ENCODE data around the gene TMEM187.

The TMEM187 gene

DNA sequence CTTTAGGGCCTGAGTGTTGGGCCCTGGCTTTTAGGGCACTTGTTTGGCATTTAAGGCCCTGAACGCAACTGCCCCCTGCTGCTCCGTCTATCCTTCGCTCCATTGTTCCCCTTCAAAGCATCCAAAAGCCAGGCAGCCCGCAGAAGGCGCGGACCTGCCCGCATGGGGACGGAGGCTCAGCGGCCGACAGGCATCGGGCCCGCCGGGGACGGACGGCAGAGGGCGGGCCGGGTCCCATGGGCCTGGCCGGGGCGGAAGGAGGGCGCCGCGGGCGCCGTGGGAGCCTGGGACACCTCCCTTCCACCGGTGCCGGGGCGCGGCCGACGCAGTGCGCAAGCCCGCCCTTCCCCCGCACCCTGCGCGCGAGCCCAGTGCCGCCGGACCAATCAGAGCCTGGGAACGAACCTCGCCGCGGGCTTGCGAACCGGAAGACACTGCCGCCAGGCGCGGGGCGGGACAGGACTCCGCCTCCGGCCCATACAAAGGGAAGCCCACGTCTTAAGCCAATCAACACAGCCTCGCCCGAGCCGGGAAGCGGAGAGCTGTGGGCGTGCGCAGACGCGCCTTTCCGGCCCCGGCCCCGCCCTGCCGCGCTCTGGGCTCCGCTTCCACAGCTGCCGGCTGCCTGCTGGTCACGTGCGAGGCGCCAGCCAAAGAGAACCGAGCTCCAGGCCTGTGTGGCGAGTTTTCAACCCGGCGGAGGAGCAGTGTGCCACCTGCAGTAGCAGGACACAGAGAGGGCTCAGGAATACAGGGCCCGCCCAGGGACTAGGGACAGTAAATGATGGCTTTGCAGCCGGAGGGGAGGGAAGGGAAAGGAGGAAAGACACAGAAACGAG, 44.4 kb upstream of the TMEM187 start:
- TF ChIP-seq SIN3A (IDR thresholded peaks at IDR 0.05; ENCODE audit: borderline replicate concordance, insufficient read depth, low read length) = no peak; the same call in 1 of the 2 replicates
- TF ChIP-seq REST (IDR thresholded peaks at IDR 0.05; ENCODE audit: insufficient read depth in 1 of 2, low read depth in 2 of 2, low read length in 2 of 2) = no peak
- TF ChIP-seq FOXP2 (optimal IDR thresholded peaks at IDR 0.05; ENCODE audit: borderline replicate concordance, extremely low read depth, extremely low read length, insufficient read depth) = no peak
- peak; percentile 65; the same call in 1 of the 2 replicates for TF ChIP-seq TAF1 (IDR thresholded peaks at IDR 0.05; ENCODE audit: borderline replicate concordance, insufficient read depth, low read length)
- TF ChIP-seq POLR2AphosphoS5 (IDR thresholded peaks at IDR 0.05; ENCODE audit: low read depth, low read length) = peak; percentile 56

DNA sequence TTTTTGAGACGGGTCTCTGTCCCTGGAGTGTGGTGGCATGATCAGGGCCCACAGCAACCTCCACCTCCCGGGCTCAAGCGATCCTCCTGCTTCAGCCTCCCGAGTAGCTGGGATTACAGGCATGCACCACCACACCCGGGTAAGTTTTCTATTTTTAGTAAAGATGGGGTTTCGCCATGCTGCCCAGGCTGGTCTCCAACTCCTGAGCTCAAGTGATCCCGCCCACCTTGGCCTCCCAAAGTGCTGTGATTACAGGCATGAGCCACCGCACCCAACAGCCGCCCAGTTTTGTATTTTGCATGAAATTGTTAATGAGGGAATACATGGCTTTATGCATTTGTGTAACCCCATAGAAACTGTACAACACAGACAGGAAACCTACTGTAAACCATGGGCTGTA, 43.7 kb upstream of the TMEM187 start:
- TF ChIP-seq POLR2AphosphoS5 (IDR thresholded peaks at IDR 0.05; ENCODE audit: low read depth, low read length) (no peak), FOXP2 (optimal IDR thresholded peaks at IDR 0.05; ENCODE audit: borderline replicate concordance, extremely low read depth, extremely low read length, insufficient read depth) (no peak), TAF1 (IDR thresholded peaks at IDR 0.05; ENCODE audit: borderline replicate concordance, insufficient read depth, low read length) (no peak), SIN3A (IDR thresholded peaks at IDR 0.05; ENCODE audit: borderline replicate concordance, insufficient read depth, low read length) (no peak), REST (IDR thresholded peaks at IDR 0.05; ENCODE audit: insufficient read depth in 1 of 2, low read depth in 2 of 2, low read length in 2 of 2) (no peak)

DNA sequence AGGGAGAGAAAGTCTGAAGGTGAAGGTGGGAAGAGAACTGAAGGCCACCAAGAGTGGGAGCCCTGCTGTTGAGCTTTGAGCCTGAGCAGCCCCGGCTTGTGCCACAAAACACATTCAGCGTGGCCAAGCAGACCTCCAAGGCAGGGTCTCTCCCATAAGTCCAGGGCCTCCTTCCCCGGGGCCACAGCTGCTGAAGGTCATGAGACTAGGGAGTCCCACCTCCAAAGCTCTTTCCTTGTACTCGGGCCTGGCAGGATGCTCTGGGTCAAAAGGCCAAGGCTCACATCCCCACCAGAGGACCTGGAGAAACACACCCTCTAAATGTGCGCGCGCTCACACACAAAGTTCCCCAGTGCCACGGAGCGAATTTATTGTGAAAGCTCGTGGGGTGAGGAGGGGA, 43.0 kb upstream of the TMEM187 start:
- TF ChIP-seq SIN3A (IDR thresholded peaks at IDR 0.05; ENCODE audit: borderline replicate concordance, insufficient read depth, low read length) = no peak
- TF ChIP-seq POLR2AphosphoS5 (IDR thresholded peaks at IDR 0.05; ENCODE audit: low read depth, low read length) = no peak
- no peak for TF ChIP-seq REST (IDR thresholded peaks at IDR 0.05; ENCODE audit: insufficient read depth in 1 of 2, low read depth in 2 of 2, low read length in 2 of 2)
- no peak for TF ChIP-seq TAF1 (IDR thresholded peaks at IDR 0.05; ENCODE audit: borderline replicate concordance, insufficient read depth, low read length)
- no peak for TF ChIP-seq FOXP2 (optimal IDR thresholded peaks at IDR 0.05; ENCODE audit: borderline replicate concordance, extremely low read depth, extremely low read length, insufficient read depth)

- TF ChIP-seq FOXP2 (optimal IDR thresholded peaks at IDR 0.05; ENCODE audit: borderline replicate concordance, extremely low read depth, extremely low read length, insufficient read depth) = no peak
Observed at GRCh38 chrX:153930011-153930910, 42.3 kb upstream of the TMEM187 start.

DNA sequence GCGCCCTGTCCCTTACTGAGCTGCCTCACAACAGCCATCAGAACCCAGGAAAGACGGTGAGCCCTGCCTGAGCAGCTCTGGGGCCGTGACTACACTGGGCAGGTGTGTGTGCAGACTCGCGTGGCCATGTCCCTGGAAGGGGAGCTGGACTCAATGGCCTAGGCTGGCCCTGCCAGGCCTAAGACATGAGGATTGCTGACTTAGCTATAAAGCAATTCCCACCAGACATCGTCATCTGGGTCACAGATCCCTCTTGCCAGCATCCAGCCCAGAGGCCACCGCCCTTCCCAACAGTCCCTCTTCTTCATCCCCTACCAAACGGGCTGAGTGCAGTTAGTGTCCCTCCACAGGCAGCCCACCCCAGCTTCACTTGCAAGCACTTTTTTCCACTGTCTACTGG, 41.4 kb upstream of the TMEM187 start:
- TF ChIP-seq TAF1 (IDR thresholded peaks at IDR 0.05; ENCODE audit: borderline replicate concordance, insufficient read depth, low read length) (no peak), SIN3A (IDR thresholded peaks at IDR 0.05; ENCODE audit: borderline replicate concordance, insufficient read depth, low read length) (no peak), POLR2AphosphoS5 (IDR thresholded peaks at IDR 0.05; ENCODE audit: low read depth, low read length) (no peak), REST (IDR thresholded peaks at IDR 0.05; ENCODE audit: insufficient read depth in 1 of 2, low read depth in 2 of 2, low read length in 2 of 2) (no peak), FOXP2 (optimal IDR thresholded peaks at IDR 0.05; ENCODE audit: borderline replicate concordance, extremely low read depth, extremely low read length, insufficient read depth) (no peak)

All from PFSK-1 (cell line).